SJSA1 (cell line): ENCODE data around the gene LRP2. TPM values are rescaled to one million over a fixed set of nuclear protein-coding genes. Genes with fewer than 3 reads are reported as not detected.

ENCODE experiments used
- DNase-seq, 2 experiments: peaks; one replicate each; pipeline ENCODE4 v3.0.0-alpha.2; 2015 to 2020; ENCODE audit warnings: low spot score in 2 of 2, low read depth in 1 of 2
- H3K27ac ChIP-seq: fragments of 250-450 bp; sonication (Bioruptor Pico); 2 replicates; pipeline ENCODE4 v1.5.1; 2020; ENCODE audit warnings: mild to moderate bottlenecking, moderate library complexity
- H3K27me3 ChIP-seq: fragments of 250-450 bp; sonication (Bioruptor Pico); replicated peaks from 2 replicates; pipeline ENCODE4 v1.5.1; 2020; ENCODE audit warnings: mild to moderate bottlenecking, moderate library complexity
- H3K36me3 ChIP-seq: fragments of 250-450 bp; sonication (Bioruptor Pico); 2 replicates; pipeline ENCODE4 v1.5.1; 2020; ENCODE audit warnings: mild to moderate bottlenecking
- H3K4me1 ChIP-seq: fragments of 250-450 bp; sonication (Bioruptor Pico); replicated peaks from 2 replicates; pipeline ENCODE4 v1.6.1; 2021; ENCODE audit warnings: mild to moderate bottlenecking
- H3K4me3 ChIP-seq: fragments of 250-450 bp; sonication (Bioruptor Pico); 2 replicates; pipeline ENCODE4 v1.5.1; 2020; ENCODE audit warnings: mild to moderate bottlenecking
- H3K9me3 ChIP-seq: fragments of 250-450 bp; sonication (Bioruptor Pico); replicated peaks from 2 replicates; pipeline ENCODE4 v1.5.1; 2020; ENCODE audit warnings: mild to moderate bottlenecking
- total RNA-seq: library from RNA; depleted of rRNA; stranded (reverse); fragments of >200 nt; shearing (Covaris generic); gene quantifications from 2 replicates; pipeline ENCODE4 v1.2.3, GENCODE V29; 2014

The LRP2 gene
- total RNA-seq, 1 experiment from 2014 or later = 0.11 TPM

GRCh38 chr2:169119123-169119760 lies 243.1 kb downstream of the LRP2 start:
- no peak for DNase-seq
- H3K4me3 ChIP-seq = no peak overlapping the region
- H3K9me3 ChIP-seq = peaks cover 3% of the 10 kb centered on the region
- H3K4me1 ChIP-seq = no peaks in the 10 kb centered on the region
- no peaks in the 10 kb centered on the region for H3K27me3 ChIP-seq
- no peak overlapping the region for H3K27ac ChIP-seq
- H3K36me3 ChIP-seq = no peaks in the 10 kb centered on the region

GRCh38 chr2:169118060-169118459 lies 244.3 kb downstream of the LRP2 start:
- Histone ChIP-seq H3K27ac (no peak overlapping the region), H3K4me3 (no peak overlapping the region), H3K36me3 (no peaks in the 10 kb centered on the region), H3K4me1 (no peaks in the 10 kb centered on the region), H3K27me3 (no peaks in the 10 kb centered on the region), H3K9me3 (peaks cover 3% of the 10 kb centered on the region)
- no peak for DNase-seq

- no peak overlapping the region for H3K27ac ChIP-seq
- no peaks in the 10 kb centered on the region for H3K27me3 ChIP-seq
- DNase-seq = no peak
- no peaks in the 10 kb centered on the region for H3K4me1 ChIP-seq
- H3K9me3 ChIP-seq = peaks cover 3% of the 10 kb centered on the region
- H3K36me3 ChIP-seq = no peaks in the 10 kb centered on the region
- H3K4me3 ChIP-seq = no peak overlapping the region
These were observed 245.3 kb downstream of the LRP2 start for GRCh38 chr2:169116993-169117392.

GRCh38 chr2:169116327-169116726 lies 246.0 kb downstream of the LRP2 start:
- Histone ChIP-seq H3K4me3 (no peak overlapping the region), H3K27me3 (no peaks in the 10 kb centered on the region), H3K9me3 (no peaks in the 10 kb centered on the region), H3K27ac (no peak overlapping the region), H3K36me3 (no peaks in the 10 kb centered on the region), H3K4me1 (no peaks in the 10 kb centered on the region)
- DNase-seq = no peak

- no peak overlapping the region for H3K27ac ChIP-seq
- DNase-seq = no peak
- no peaks in the 10 kb centered on the region for H3K4me1 ChIP-seq
- H3K4me3 ChIP-seq = no peak overlapping the region
- H3K36me3 ChIP-seq = no peaks in the 10 kb centered on the region
- H3K27me3 ChIP-seq = 0 out of 2 replicates have a peak, but pooled peaks cover 4% of the 10 kb centered on the region
- no peaks in the 10 kb centered on the region for H3K9me3 ChIP-seq
These were observed 248.3 kb downstream of the LRP2 start for GRCh38 chr2:169114056-169114455.

- Histone ChIP-seq H3K9me3 (no peaks in the 10 kb centered on the region), H3K4me1 (no peaks in the 10 kb centered on the region), H3K27ac (no peak overlapping the region), H3K36me3 (no peaks in the 10 kb centered on the region), H3K4me3 (no peak overlapping the region), H3K27me3 (0 out of 2 replicates have a peak, but pooled peaks cover 7% of the 10 kb centered on the region)
- no peak for DNase-seq
These were observed 249.5 kb downstream of the LRP2 start for GRCh38 chr2:169112841-169113240.

- no peaks in the 10 kb centered on the region for H3K9me3 ChIP-seq
- H3K4me3 ChIP-seq = no peak overlapping the region
- 0 out of 2 replicates have a peak, but pooled peaks cover 7% of the 10 kb centered on the region for H3K27me3 ChIP-seq
- no peak overlapping the region for H3K27ac ChIP-seq
- H3K36me3 ChIP-seq = no peaks in the 10 kb centered on the region
- H3K4me1 ChIP-seq = no peaks in the 10 kb centered on the region
- no peak for DNase-seq
These were observed 251.4 kb downstream of the LRP2 start for GRCh38 chr2:169110916-169111315.

GRCh38 chr2:169110419-169110818 lies 251.9 kb downstream of the LRP2 start:
- no peaks in the 10 kb centered on the region for H3K36me3 ChIP-seq

GRCh38 chr2:169109502-169110409 lies 252.6 kb downstream of the LRP2 start:
- Histone ChIP-seq H3K4me3 (no peak overlapping the region), H3K36me3 (no peaks in the 10 kb centered on the region), H3K27ac (no peak overlapping the region), H3K4me1 (no peaks in the 10 kb centered on the region), H3K9me3 (no peaks in the 10 kb centered on the region), H3K27me3 (0 out of 2 replicates have a peak, but pooled peaks cover 7% of the 10 kb centered on the region)
- DNase-seq = peak; percentile 48 to 77

More at GRCh38 chr2:169110419-169110818, 251.9 kb downstream of the LRP2 start:
- Histone ChIP-seq H3K27ac (no peak overlapping the region), H3K9me3 (no peaks in the 10 kb centered on the region), H3K4me1 (no peaks in the 10 kb centered on the region), H3K27me3 (0 out of 2 replicates have a peak, but pooled peaks cover 7% of the 10 kb centered on the region), H3K4me3 (no peak overlapping the region)
- DNase-seq = no peak

GRCh38 chr2:169108099-169108884 lies 254.0 kb downstream of the LRP2 start:
- H3K27ac ChIP-seq = no peak overlapping the region
- no peaks in the 10 kb centered on the region for H3K36me3 ChIP-seq
- no peak overlapping the region for H3K4me3 ChIP-seq
- no peaks in the 10 kb centered on the region for H3K4me1 ChIP-seq
- 0 out of 2 replicates have a peak, but pooled peaks cover 7% of the 10 kb centered on the region for H3K27me3 ChIP-seq
- DNase-seq = no peak
- no peaks in the 10 kb centered on the region for H3K9me3 ChIP-seq

- Histone ChIP-seq H3K36me3 (no peaks in the 10 kb centered on the region), H3K4me1 (no peaks in the 10 kb centered on the region), H3K4me3 (no peak overlapping the region), H3K9me3 (no peaks in the 10 kb centered on the region), H3K27me3 (0 out of 2 replicates have a peak, but pooled peaks cover 7% of the 10 kb centered on the region), H3K27ac (no peak overlapping the region)
- DNase-seq = no peak
These were observed 254.7 kb downstream of the LRP2 start for GRCh38 chr2:169107645-169108044.

GRCh38 chr2:169106563-169107545 lies 255.5 kb downstream of the LRP2 start:
- 0 out of 2 replicates have a peak, but pooled peaks cover 7% of the 10 kb centered on the region for H3K27me3 ChIP-seq
- no peaks in the 10 kb centered on the region for H3K9me3 ChIP-seq
- no peaks in the 10 kb centered on the region for H3K36me3 ChIP-seq
- no peak for DNase-seq
- H3K4me1 ChIP-seq = no peaks in the 10 kb centered on the region
- no peak overlapping the region for H3K27ac ChIP-seq
- H3K4me3 ChIP-seq = no peak overlapping the region
